Astrocyte of the hippocampus (primary cell): ENCODE measurements around the gene PFDN4.
"Not testable (repeated sequence)": the region's sequence is repeated elsewhere in the genome, so short reads cannot be mapped to it uniquely, and the experiment has no call there.

ENCODE experiments used
- DNase-seq: peaks from one replicate; pipeline ENCODE4 v3.0.0; 2011; ENCODE audit warnings: low read depth, low spot score

PFDN4 gene

DNA sequence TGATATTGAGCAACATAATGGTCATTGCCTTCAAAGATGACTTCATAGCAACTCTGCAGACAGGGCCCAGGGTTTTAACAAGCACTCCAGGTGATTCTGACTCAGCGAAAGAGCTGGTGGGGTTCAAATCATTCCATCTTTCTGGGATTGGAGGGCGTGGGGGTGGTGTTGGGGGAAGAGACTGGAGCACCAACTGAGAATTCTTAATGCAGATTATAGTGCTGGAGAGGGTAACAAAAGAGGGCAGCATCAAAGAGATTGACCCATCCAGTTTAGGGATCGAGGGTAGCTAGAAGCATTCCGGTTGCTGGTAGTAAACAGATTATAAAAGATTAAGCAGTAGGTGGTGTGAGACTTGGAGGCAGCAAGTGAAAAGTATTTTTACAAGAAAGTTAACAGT, 15.9 kb downstream of the PFDN4 start:
- no peak for DNase-seq

DNA sequence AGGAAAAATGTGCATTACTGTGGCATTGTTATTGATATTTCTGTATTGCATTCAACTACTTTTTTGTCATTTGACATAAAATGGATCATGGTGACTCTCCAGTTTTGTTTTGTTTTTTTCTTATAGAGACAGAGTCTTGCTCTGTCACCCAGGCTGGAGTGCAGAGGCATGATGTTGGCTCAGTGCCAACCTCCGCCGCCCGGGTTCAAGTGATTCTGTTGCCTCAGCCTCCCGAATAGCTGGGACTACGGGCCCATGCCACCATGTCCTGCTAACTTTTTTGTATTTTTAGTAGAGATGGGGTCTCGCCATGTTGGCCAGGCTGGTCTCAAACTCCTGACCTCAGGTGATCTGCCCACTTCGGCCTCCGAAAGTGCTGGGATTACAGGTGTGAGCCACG, 16.8 kb downstream of the PFDN4 start:
- not testable (repeated sequence) for DNase-seq

DNA sequence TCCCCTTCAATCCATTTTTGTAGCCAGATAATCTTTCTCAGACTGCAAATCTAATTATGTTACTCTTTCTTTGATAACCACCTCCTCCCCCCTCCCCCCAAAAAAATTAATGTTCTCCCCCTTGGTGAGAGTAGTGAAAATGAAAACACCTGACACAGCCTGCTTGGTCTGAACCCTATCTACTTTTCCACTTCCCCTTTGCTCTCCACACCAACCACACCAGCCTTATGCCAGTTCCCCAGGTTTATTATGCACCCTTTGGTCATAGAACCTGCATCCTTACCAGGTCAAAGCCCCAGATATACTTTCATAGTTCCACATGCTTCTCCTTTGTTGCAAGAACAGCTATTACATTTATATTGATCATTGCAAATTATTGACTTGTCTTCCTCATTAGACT, 19.4 kb downstream of the PFDN4 start:
- no peak for DNase-seq

DNA sequence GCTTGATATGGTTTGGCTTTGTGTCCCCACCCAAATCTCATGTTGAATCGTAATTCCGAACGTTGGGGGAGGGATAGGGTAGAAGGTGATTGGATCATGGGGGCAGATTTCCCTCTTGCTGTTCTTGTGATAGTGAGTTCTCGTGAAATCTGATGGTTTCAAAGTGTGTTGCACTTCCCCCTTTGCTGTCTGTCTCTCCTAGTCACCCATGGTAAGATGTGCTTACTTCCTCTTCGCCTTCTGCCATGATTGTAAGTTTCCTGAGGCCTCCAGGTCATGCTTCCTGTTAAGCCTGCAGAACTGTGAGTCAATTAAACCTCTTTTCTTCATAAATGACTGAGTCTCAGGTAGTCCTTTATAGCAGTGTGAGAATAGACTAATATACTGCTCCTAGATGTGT, 19.9 kb downstream of the PFDN4 start:
- DNase-seq, result no peak

DNA sequence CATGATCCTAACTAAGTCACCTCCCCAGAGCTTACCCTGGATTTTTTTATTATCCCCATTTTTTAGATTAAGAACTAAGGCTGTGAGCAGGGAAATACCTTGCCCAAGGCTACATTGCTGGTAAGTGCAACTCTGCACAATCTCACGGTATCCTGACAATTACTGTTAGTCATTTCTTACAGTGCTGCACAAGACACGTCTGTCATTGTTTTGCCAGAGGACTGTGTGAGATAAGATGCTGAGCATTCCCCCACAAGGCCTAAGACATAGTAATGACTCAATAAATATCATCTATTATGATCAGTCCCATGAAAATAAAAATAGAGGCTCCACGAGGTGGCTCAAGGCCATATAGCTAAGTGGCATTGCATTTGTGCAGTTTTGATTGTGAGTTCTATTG, 21.0 kb downstream of the PFDN4 start:
- no peak for DNase-seq

DNA sequence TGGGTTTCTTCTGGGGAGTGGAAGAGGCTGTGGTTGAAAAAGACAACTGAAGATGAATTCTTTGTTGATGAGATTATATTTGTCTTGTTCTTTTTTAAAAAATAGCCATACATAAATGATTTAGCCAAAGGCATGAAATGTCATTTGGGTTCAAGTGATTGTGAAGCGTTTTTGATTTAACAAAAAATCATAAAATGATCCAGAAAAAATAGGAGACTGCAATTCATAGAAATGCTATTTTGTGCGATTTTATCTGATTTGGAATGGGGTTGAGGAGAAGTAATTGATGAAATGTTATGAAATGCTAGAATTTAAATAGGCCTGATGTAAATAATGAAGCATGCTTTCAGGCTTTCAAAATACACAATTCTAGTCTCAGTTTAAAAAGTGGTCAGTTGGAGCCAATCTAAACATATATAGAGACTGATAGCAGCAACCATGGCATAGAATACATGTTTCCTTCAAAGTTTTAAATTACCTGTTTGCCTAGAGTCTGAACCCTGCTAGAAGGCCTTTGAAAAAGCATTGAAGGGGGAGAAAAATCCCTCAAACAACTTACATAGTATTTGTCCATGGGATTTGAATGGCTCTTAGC, 21.8 kb downstream of the PFDN4 start:
- DNase-seq, result no peak

DNA sequence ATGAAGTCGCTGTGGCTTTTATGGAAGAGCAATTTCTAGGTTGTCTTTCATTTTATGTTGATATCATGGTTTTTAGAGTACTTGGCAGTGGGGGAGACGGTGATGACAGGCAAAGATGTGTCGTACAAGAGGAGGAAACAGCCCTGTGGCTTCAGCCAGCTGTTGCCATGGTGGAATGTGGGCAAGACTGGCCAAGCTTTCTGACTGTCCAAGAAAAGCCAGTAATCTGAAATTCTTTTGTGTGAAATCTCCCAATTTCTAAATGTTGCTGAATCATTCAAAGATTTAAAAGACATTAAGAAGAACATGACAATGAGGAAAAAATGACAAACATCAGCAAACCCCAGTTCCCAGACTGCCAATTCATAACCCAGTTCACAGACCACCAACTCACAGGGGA, 23.1 kb downstream of the PFDN4 start:
- peak; percentile 7 for DNase-seq

DNA sequence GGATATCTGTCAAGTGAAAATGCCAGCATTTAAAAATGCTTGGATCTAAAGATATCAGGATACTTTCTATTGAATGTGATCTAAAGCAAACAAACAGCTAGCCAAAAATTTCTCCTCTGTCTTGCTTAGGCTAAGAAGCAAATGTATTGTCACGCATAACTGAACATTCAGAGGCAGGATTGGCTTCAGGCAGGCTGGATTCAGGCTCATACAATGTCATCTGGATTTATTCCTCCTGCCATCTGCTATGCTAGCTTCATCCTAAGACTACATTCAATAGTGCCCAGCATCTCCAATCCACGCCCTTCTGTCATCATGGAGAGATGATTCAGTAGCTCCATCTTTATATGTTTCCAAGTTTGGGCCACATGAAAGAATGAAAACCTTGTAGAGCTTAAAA, 27.1 kb downstream of the PFDN4 start:
- DNase-seq, result peak; percentile 46

DNA sequence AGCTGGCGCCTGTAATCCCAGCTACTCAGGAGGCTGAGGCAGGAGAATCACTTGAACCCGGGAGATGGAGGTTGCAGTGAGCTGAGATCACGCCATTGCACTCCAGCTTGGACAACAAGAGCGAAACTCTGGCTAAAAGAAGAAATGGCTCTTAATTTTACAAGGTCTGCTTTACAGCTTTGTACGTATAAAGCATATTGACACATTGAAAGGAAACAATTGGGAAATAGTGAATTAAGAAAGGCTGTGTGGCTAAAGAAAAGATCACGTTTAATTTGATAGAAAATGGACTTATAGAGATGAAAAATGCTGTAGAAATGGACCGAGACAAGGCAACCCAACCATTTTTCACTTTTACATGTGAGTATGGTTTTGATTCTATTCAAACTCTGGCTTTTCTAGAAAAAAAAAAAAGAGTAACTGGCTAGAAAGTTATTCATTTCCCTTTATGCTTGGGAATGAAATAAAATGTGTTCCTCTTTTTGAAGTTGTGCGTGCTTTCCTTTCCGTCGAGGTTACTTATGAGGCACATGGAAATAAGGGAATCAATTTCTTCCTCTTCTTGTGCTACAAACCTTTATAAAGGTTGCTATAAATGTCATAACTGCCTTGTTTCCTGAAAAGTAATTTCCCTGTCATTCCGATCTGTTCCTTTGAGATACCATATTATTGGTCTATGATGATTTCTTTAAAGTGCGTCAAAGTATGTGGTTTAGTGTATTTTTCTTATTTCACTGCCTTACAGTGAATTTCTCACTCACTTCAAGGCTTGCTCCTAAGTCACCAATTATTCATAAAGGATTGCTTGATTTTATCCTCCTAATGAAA, 29.4 kb downstream of the PFDN4 start:
- DNase-seq, result no peak

DNA sequence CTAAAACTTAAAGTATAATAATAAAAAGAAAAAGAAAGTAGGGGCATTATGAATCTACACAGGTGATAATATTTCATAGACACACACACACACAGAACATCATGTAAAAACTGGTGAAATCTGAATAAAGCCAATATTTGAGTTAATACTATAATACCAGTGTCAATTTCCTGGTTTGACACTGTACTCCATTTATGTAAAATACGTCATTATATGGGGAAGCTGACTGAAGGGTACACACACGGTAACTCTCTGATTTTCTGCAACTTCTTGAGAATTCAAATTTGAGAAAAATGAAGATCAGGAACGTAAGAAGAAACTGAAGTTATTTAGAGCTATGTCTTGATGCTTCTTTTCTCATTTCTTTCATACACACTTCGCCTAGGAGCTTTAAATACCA, 36.2 kb downstream of the PFDN4 start:
- no peak for DNase-seq

DNA sequence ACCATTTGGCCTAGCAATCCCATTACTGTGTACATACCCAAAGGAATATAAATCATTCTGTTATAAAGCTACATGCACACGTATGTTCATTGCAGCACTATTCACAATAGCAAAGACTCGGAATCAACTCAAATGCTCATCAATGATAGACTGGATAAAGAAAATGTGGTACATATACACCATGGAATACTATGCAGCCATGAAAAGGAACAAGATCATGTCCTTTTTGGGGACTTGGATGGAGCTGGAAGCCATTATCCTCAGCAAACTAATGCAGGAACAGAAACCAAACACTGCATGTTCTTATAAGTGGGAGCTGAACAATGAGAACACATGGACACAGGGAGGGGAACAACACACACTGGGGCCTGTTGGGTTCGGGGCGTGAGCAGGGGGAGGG, 40.8 kb downstream of the PFDN4 start:
- DNase-seq, result not testable (repeated sequence)

DNA sequence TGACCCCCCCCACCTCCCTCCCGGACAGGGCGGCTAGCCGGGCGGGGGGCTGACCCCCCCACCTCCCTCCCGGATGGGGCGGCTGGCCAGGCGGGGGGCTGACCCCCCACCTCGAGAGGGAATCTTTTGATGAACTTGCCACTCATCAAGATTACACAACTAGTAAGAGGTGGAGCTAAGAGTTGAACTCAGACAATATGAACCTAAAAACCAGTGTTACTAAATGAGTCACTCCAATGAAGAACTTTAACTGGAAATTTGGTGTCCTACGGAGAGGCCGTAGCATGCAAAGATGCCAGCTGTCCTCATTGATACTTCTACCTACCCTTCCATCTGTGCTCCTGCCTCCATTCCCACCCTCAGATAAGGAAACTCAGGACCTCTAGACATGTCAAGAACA, 42.8 kb downstream of the PFDN4 start:
- DNase-seq, result no peak

DNA sequence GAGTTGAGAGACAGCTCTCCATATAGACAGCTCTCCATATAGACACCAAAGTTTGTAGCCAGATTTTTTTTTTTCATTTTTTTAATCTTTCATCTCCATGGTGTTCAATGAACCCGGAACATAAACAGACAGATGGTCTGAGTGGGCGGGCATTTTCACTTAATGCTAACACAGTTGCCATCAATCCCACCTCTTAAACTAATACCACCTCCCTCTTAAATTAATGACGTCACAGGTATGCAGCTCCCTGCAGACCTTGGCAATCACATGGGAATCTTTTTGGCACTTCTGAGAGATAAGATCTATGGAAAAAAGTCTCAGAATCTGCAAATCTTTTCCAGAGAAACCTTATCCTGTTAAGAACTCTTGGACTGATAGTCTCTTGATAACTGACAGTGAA, 43.2 kb downstream of the PFDN4 start:
- DNase-seq, result no peak

DNA sequence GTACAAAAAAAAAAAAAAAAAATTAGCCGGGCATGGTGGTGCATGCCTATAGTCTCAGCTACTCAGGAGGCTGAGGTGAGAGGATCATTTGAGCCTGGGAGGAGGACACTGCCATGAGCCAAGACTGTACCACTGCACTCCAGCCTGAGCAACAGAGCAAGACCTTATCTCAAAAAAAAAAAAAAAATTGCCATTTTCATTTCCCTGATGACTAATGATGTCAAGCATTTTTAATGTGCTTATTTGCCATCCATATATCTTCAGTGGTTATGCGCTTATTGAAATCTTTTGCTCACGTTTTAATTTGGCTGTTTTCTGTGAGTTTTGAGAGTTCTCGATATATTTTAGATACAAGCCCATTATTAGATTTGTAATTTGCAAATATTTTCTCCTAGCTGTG, 46.7 kb downstream of the PFDN4 start:
- no peak for DNase-seq

DNA sequence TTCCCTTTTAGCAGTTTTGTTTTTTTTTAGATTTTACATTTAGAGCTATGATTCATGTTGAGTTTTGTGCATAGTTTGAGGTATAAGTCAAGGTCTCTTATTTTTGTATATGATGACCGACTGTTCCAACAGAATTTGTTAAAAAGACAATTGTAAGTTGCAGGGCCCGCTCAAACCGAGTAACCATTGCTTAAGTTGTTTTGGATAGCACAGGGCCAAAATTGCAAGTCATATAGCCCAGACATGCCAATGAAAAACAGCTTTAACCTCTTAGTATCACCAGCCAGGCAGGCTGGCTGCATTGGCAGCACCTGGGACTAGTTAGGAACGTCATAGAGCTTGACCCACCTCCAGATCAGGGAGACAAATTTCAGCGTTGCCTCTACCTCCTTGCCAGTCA, 47.3 kb downstream of the PFDN4 start:
- peak; percentile 25 for DNase-seq

DNA sequence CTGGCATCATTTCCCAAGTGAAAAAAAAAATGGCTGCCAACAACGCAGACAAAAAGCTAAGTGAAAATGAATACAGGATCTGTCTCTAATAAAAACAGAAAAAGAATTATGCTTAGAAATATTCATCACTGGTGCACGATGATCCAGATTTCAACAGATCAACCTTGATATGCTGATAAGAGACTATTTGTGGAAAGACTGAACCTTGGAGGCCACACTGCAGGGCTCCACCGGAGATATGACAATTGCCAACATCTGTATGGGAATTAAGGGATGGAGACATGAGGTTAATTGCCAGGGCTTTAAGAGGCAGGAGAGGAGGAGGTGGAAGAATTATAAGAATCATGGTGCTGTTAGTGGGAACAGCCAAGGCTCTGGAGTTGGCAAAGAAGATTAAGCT, 48.3 kb downstream of the PFDN4 start:
- no peak for DNase-seq

DNA sequence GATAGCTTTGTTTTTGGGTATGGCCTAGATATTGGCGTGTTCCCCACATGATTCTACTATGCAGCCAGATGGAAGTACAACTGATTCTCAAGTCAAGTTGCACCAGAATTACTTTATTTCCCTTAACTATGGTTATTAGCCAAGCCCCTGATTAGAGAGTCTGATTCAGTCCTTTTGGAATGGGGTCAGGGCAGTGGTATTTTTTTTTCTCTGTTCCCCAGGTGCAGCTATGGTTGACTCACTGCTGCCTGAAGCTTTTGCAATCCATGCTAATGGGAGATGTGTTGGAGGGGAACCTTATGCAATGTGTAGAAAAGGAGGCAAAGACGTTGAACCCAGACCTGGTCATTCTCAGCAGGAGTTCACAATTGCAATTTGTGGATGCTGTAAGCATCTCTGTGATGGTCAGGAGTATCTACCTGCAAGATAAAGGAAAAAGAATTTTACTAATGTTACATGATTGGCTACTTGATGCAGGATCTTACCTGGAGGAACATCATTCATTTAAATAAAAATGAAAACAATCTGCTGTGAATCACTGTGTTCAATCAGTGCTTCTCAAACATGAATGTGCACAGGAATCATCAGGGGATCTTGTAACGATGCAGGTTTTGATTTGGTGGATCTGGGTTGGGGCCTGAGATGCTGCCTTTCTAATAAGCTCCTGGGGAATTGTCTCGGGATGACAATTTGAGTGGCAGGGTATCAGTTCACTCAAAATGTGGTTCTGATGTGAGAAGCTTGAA, 49.4 kb downstream of the PFDN4 start:
- DNase-seq, result peak; percentile 88

DNA sequence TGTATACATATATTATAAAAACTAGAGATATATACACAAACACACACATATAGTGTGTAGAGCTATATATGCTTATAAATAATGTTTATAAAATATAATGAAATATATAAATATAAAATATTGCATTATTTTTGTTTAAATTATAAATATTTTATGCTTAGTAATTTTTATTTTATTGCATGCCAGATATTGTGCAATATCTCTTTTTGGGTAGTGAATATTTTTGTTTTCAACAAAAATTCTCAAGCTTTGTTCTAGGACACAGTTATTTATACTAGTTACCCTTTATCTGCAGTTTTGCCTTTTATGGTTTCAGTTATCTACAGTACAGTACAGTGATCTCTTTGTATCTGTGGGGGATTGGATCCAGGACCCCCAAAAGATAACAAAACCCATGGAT, 52.2 kb downstream of the PFDN4 start:
- no peak for DNase-seq

DNA sequence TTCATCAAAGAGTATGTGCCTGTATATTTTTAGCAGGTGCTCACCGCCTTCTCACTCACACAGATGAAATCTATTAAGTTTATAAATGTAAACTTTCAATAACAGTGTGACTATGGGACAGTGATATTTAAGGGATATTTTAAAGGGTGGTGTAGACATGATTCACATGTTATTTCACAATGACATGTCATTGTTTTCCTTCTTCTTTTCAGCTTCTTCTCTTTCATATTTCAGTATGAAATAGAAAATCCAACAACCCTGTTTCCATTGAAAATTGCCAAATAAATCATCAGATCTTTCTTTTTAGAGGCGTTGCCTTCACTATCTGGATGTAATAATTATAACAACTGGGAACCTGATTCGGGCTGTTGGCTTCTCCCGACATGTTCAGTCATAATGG, 54.8 kb downstream of the PFDN4 start:
- no peak for DNase-seq

DNA sequence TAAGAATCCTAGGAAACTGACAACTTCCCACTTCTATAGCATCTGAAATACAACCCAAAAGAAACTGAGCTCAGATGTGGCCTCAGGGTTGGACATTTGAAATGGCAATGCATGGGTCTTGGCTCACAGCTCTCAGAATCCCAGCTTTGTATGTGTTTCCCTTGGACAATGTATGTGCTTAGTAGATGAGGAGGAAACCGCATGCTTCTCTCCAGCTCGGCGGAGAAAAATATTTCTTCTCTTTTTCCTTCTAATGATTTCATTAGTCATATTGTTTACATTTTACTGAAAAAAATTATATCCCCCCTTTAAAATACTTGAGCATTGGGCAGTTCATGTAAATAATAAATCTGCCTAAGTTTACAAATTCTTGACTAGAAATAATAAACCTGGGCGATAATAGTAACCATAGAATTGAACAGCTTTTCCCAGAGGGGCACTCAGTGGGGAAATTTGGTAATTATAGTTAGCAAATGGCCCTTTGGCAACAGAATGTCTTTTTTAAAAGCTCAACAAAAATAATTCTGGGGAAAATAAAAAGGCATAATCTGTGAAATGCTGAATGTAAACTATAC, 55.3 kb downstream of the PFDN4 start:
- no peak for DNase-seq

DNA sequence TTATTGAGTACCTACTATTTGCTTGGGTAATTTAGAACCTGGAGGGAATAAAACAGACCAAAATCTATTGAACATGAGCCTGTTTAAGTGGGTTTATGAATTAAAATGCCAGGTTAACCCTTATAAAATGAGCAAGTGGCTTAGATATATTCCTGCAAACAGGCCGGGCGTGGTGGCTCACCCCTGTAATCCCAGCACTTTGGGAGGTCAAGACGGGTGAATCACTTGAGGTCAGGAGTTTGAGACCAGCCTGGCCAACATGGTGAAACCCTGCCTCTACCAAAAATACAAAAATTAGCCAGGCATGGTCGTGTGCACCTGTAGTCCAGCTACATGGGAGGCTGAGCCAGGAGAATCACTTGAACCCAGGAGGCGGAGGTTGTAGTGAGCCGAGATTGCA, 57.9 kb downstream of the PFDN4 start:
- DNase-seq, result not testable (repeated sequence)

DNA sequence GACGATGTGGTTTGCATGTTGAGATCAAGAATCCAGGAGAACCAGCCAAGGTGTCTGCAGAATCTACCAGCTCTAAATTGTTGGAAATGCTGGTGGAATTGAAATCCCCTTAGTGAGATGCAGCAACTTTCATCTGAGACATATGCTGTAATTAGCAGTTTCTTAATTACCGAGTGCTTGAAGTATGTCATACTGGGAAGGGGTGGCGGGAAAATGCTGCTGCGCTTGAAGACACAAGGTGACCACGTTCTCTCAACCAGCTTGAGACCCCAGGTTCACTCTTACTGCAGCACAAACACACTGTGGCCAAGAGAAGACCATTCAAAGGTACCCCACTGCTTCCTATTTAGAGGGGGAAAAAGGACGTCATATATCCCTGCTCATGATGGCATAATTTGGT, 59.0 kb downstream of the PFDN4 start:
- peak; percentile 8 for DNase-seq
